H1 (cell line): ENCODE measurements around the gene PGLYRP2. TPM values are rescaled to one million over a fixed set of nuclear protein-coding genes. Genes with fewer than 3 reads are reported as not detected.

Experiments
- CTCF ChIA-PET: fragments of 300-600 bp; sonication (Branson Sonifier 250); formaldehyde crosslinking; loops from one replicate; lab custom pipeline; 2021; ENCODE audit not compliant: partially characterized antibody; lab: Charles Lee
- POLR2A ChIA-PET: fragments of 300-600 bp; sonication (Branson Sonifier 250); formaldehyde crosslinking; loops from one replicate; lab custom pipeline; 2021; ENCODE audit warnings: inconsistent platforms; ENCODE audit not compliant: partially characterized antibody; lab: Charles Lee
- DNase-seq, 2 experiments: peaks; one replicate each; pipeline versions ENCODE4 v3.0.0 to v3.0.0-alpha.2; 2010 to 2022; ENCODE audit warnings: low spot score in 2 of 2, low read depth in 1 of 2, mixed read lengths in 1 of 2
- FAIRE-seq: peaks from 2 replicates; lab custom pipeline; 2011; peaks lifted over from hg19 to GRCh38; lab: Jason Lieb, UNC
- H2AFZ ChIP-seq: 2 replicates; pipeline ENCODE4 v1.8.1; 2012; ENCODE audit warnings: low read length, inconsistent platforms
- H2AK5ac ChIP-seq: 2 replicates; pipeline ENCODE4 v1.6.1; 2013; ENCODE audit warnings: low read depth, low read length
- H2BK120ac ChIP-seq: replicated peaks from 2 replicates; pipeline ENCODE3; 2013; ENCODE audit warnings: low read depth, low read length, inconsistent platforms
- H2BK12ac ChIP-seq: 2 replicates; pipeline ENCODE4 v1.6.1; 2013; ENCODE audit warnings: low read depth, low read length
- H2BK15ac ChIP-seq: 2 replicates; pipeline ENCODE4 v1.6.1; 2013; ENCODE audit warnings: low read length
- H2BK20ac ChIP-seq: 2 replicates; pipeline ENCODE4 v1.6.1; 2013; ENCODE audit warnings: low read length
- H2BK5ac ChIP-seq: 2 replicates; pipeline ENCODE4 v1.6.1; 2013; ENCODE audit warnings: low read depth, low read length
- H3K14ac ChIP-seq: 2 replicates; pipeline ENCODE4 v1.6.1; 2013; ENCODE audit warnings: inconsistent platforms; ENCODE audit not compliant: insufficient read length
- H3K18ac ChIP-seq: 2 replicates; pipeline ENCODE4 v1.6.1; 2013; ENCODE audit warnings: low read length; ENCODE audit errors: extremely low read depth
- H3K23ac ChIP-seq: 2 replicates; pipeline ENCODE4 v1.6.1; 2013; ENCODE audit warnings: inconsistent platforms; ENCODE audit not compliant: insufficient read length
- H3K23me2 ChIP-seq: 2 replicates; pipeline ENCODE4 v1.6.1; 2013; ENCODE audit warnings: low read depth, low read length
- H3K27ac ChIP-seq: 2 replicates; pipeline ENCODE4 v1.6.1; 2011; ENCODE audit warnings: low read depth, low read length, inconsistent platforms
- H3K27me3 ChIP-seq, 4 experiments: replicated peaks in 1 of 4; 1 replicate in 1 of 4; 2 replicates in 3 of 4; pipeline versions ENCODE4 v1.6.1 to v1.8.1; 2011 to 2013; ENCODE audit warnings: low read length in 3 of 4, mild to moderate bottlenecking in 3 of 4, inconsistent platforms in 2 of 4, mixed read lengths in 2 of 4, moderate library complexity in 1 of 4; ENCODE audit not compliant: control insufficient read depth in 3 of 4, insufficient read depth in 3 of 4; ENCODE audit errors: extremely low read depth in 1 of 4
- H3K36me3 ChIP-seq, 4 experiments: 2 replicates each; pipeline versions ENCODE4 v1.6.1 to v1.8.1; 2011 to 2013; ENCODE audit warnings: mild to moderate bottlenecking in 4 of 4, low read length in 3 of 4, moderate library complexity in 2 of 4, control low read depth in 1 of 4, inconsistent platforms in 1 of 4; ENCODE audit not compliant: insufficient read depth in 4 of 4, control insufficient read depth in 2 of 4
- H3K4ac ChIP-seq: replicated peaks from 2 replicates; pipeline ENCODE3; 2013; ENCODE audit warnings: low read length, low read depth, mixed read lengths, inconsistent platforms; ENCODE audit not compliant: insufficient read length
- H3K4me1 ChIP-seq, 4 experiments: replicated peaks in 1 of 4; 1 replicate in 1 of 4; 2 replicates in 3 of 4; pipeline versions ENCODE4 v1.6.1 to v1.8.1; 2011 to 2013; ENCODE audit warnings: low read length in 3 of 4, inconsistent platforms in 2 of 4, mixed read lengths in 1 of 4; ENCODE audit not compliant: insufficient read depth in 4 of 4, control insufficient read depth in 3 of 4
- H3K4me2 ChIP-seq, 2 experiments: 2 replicates each; pipeline versions ENCODE4 v1.6.1 to v1.8.1; 2011 to 2013; ENCODE audit warnings: low read depth in 2 of 2, low read length in 2 of 2, control low read depth in 1 of 2, inconsistent platforms in 1 of 2, mild to moderate bottlenecking in 1 of 2; ENCODE audit not compliant: insufficient read depth in 1 of 2
- H3K4me3 ChIP-seq, 4 experiments: fragments of 200-600, 300-600 bp in 1 of 4; sonication (generic), shearing (Covaris generic), sonication (Bioruptor Twin) in 1 of 4; 2 replicates each; pipeline versions ENCODE4 v1.5.1 to v1.8.1; 2011 to 2016; ENCODE audit warnings: low read length in 4 of 4, low read depth in 3 of 4, control low read depth in 2 of 4, inconsistent platforms in 2 of 4, mild to moderate bottlenecking in 2 of 4, mixed read lengths in 1 of 4, moderate library complexity in 1 of 4; ENCODE audit not compliant: insufficient read depth in 2 of 4; ENCODE audit errors: extremely low read depth in 1 of 4
- H3K56ac ChIP-seq: replicated peaks from 2 replicates; pipeline ENCODE3; 2013; ENCODE audit warnings: low read depth, mild to moderate bottlenecking, mixed read lengths, low read length, inconsistent platforms; ENCODE audit not compliant: insufficient read length
- H3K79me1 ChIP-seq: 2 replicates; pipeline ENCODE4 v1.6.1; 2013; ENCODE audit warnings: low read depth, low read length, control low read depth
- H3K79me2 ChIP-seq, 2 experiments: 2 replicates each; pipeline versions ENCODE4 v1.6.1 to v1.8.1; 2012 to 2013; ENCODE audit warnings: low read length in 2 of 2, mild to moderate bottlenecking in 2 of 2, inconsistent platforms in 1 of 2; ENCODE audit not compliant: insufficient read depth in 2 of 2, control insufficient read depth in 1 of 2
- H3K9ac ChIP-seq, 4 experiments: replicated peaks in 1 of 4; 1 replicate in 1 of 4; 2 replicates in 3 of 4; pipeline versions ENCODE4 v1.6.1 to v1.8.1; 2011 to 2013; ENCODE audit warnings: low read depth in 3 of 4, low read length in 3 of 4, control low read depth in 2 of 4, mild to moderate bottlenecking in 2 of 4, moderate library complexity in 2 of 4, inconsistent platforms in 1 of 4; ENCODE audit errors: extremely low read depth in 1 of 4
- H3K9me3 ChIP-seq, 2 experiments: 2 replicates each; pipeline versions ENCODE4 v1.6.1 to v1.8.1; 2012 to 2013; ENCODE audit warnings: mild to moderate bottlenecking in 2 of 2, moderate library complexity in 2 of 2, control low read depth in 1 of 2, inconsistent platforms in 1 of 2, low read depth in 1 of 2, low read length in 1 of 2, mixed read lengths in 1 of 2; ENCODE audit not compliant: insufficient read depth in 2 of 2
- H4K20me1 ChIP-seq, 2 experiments: replicated peaks in 1 of 2; 2 replicates each; pipeline versions ENCODE3 to v1.8.1; 2011 to 2013; ENCODE audit warnings: inconsistent platforms in 2 of 2, low read length in 2 of 2, mild to moderate bottlenecking in 1 of 2; ENCODE audit not compliant: insufficient read depth in 2 of 2, control insufficient read depth in 1 of 2
- H4K5ac ChIP-seq: 2 replicates; pipeline ENCODE4 v1.6.1; 2013; ENCODE audit warnings: low read length, low read depth, mixed read lengths, inconsistent platforms; ENCODE audit not compliant: insufficient read length
- H4K8ac ChIP-seq: 2 replicates; pipeline ENCODE4 v1.8.0; 2013; ENCODE audit warnings: mild to moderate bottlenecking, moderate library complexity, low read length, inconsistent platforms; ENCODE audit not compliant: insufficient read depth; ENCODE audit errors: extremely low read depth
- H4K91ac ChIP-seq: replicated peaks from 2 replicates; pipeline ENCODE3; 2013; ENCODE audit warnings: low read length, mixed read lengths, inconsistent platforms; ENCODE audit not compliant: insufficient read length
- CBX8 ChIP-seq: fragments of 300-800, 300-1000 bp; sonication (generic); IDR thresholded peaks from 2 replicates; pipeline ENCODE4 v1.7.1; 2016; ENCODE audit warnings: low read depth, low read length, borderline replicate concordance
- CREB1 ChIP-seq: IDR thresholded peaks from 2 replicates; pipeline ENCODE4 v1.6.1; 2012; ENCODE audit warnings: inconsistent platforms
- JUN ChIP-seq: IDR thresholded peaks from 2 replicates; pipeline ENCODE4 v1.6.1; 2011; ENCODE audit warnings: low read depth, mild to moderate bottlenecking, improper control_type of control experiment, low read length
- KDM4A ChIP-seq: IDR thresholded peaks from one replicate; pipeline ENCODE4 v1.7.1; 2012; ENCODE audit warnings: low read depth, mild to moderate bottlenecking, moderate library complexity, low read length, inconsistent platforms; ENCODE audit not compliant: severe bottlenecking
- PHF8 ChIP-seq: fragments of 200-600 bp; sonication (generic); conservative IDR thresholded peaks from 2 replicates; pipeline ENCODE4 v1.7.1; 2012; ENCODE audit warnings: low read depth, mild to moderate bottlenecking, inconsistent platforms, low read length, moderate library complexity
- RAD21 ChIP-seq, 2 experiments: IDR thresholded peaks in 1 of 2; conservative IDR thresholded peaks in 1 of 2; 2 replicates each; pipeline ENCODE4 v1.6.1; 2011; ENCODE audit warnings: low read depth in 2 of 2, low read length in 2 of 2, improper control_type of control experiment in 1 of 2, inconsistent platforms in 1 of 2, mild to moderate bottlenecking in 1 of 2, moderate library complexity in 1 of 2
- SIN3A ChIP-seq, 2 experiments: IDR thresholded peaks in 1 of 2; conservative IDR thresholded peaks in 1 of 2; 2 replicates each; pipeline ENCODE4 v1.6.1; 2011 to 2012; ENCODE audit warnings: low read length in 2 of 2, improper control_type of control experiment in 1 of 2, low read depth in 1 of 2, mild to moderate bottlenecking in 1 of 2
- SRF ChIP-seq: IDR thresholded peaks from 2 replicates; pipeline ENCODE4 v1.6.1; 2011; ENCODE audit warnings: mild to moderate bottlenecking, low read depth, low read length, moderate library complexity
- YY1 ChIP-seq: IDR thresholded peaks from 2 replicates; pipeline ENCODE4 v1.6.1; 2011; ENCODE audit warnings: low read depth, mild to moderate bottlenecking, low read length
- WGBS, 2 experiments: shearing (Covaris generic) in 1 of 2; methylation state at CpG; one replicate each; pipeline versions ENCODE4 v1.1.6 to v1.1.7; 2013 to 2015; ENCODE audit warnings: low lambda C conversion rate in 2 of 2, mixed read lengths in 2 of 2, inconsistent platforms in 1 of 2, low coverage in 1 of 2, missing lambda C conversion rate in 1 of 2; ENCODE audit not compliant: insufficient replicate concordance in 2 of 2, insufficient coverage in 1 of 2, insufficient read length in 1 of 2; ENCODE audit errors: extremely low coverage in 1 of 2, missing lambda C conversion rate in 1 of 2; 5-methylcytosine and 5-hydroxymethylcytosine counted together
- polyA plus RNA-seq, 7 experiments: library from polyadenylated mRNA; depleted of rRNA in 3 of 7; stranded (reverse) in 5 of 7; unstranded in 2 of 7; fragments of >200 nt in 5 of 7; fragments of 200-250 nt in 2 of 7; gene quantifications; 1 replicate in 5 of 7; 2 replicates in 1 of 7; 4 replicates in 1 of 7; pipeline versions ENCODE4 v1.2.1 to v1.2.3, GENCODE V29; 2011 to 2013; ENCODE audit warnings: missing spikeins in 2 of 7, mixed read lengths in 2 of 7
- total RNA-seq: library from RNA; stranded (reverse); fragmentation: NEBNext Ultra II Directional; extraction: Animal tissue kit (Norgen Biotek cat#: 25700); gene quantifications from 2 replicates; pipeline ENCODE4 v1.2.1, GENCODE V29; 2021

Gene PGLYRP2
- total and polyA plus RNA-seq, 2 of the 8 experiments (the other 6 are each of a cell fraction or from before 2014, with no cell fraction given) = not detected

GRCh38 chr19:15449620-15450527 is 29.4 kb downstream of the PGLYRP2 start, which contains the start of gene WIZ:
Gene WIZ, minus strand, starts transcription at chr19:15449956. Its CDS starts 1,649 bp downstream, at chr19:15448307.
- ChIA-PET CTCF (interaction anchor here (1.0 kb wide), 2 partner anchors 11 to 31 kb away, joined by 3 to 7 read pairs; partner anchors contain the start of gene AKAP8L), POLR2A (interaction anchor here (1.8 to 2.6 kb wide), 2 partner anchors 32 to 70 kb away, joined by 6 to 10 read pairs; partner anchors contain the start of genes AKAP8 and AKAP8L)
- H3K79me1 ChIP-seq = no peaks in the 10 kb centered on the region
- peaks cover 0 to 14% (median 5%) of the 10 kb centered on the region in 4 experiments; a peak in 6 of 7 replicates for H3K4me1 ChIP-seq
- peak within 1 kb of the TSS; percentile 73 for H3K56ac ChIP-seq
- H2BK5ac ChIP-seq = peak within 1 kb of the TSS; percentile 75; the same call in 1 of the 2 replicates
- peak within 1 kb of the TSS; percentile 88; the same call in 1 of the 2 replicates for H2AK5ac ChIP-seq
- DNase-seq = peak in 1 of 2 experiments; percentile 85
- H4K20me1 ChIP-seq = peaks cover 0 to 1% of the 10 kb centered on the region in 2 experiments
- 0 out of 7 replicates have a peak within 1 kb of the TSS, but pooled peaks of 1 of the 4 experiments have one; percentile 27 for H3K9ac ChIP-seq
- H3K4ac ChIP-seq = no peak within 1 kb of the TSS
- H4K5ac ChIP-seq = no peak within 1 kb of the TSS
- no peaks in the 10 kb centered on the region for H3K79me2 ChIP-seq
- peak within 1 kb of the TSS; percentile 19 for H3K18ac ChIP-seq
- no peaks in the 10 kb centered on the region for H3K36me3 ChIP-seq
- H2BK15ac ChIP-seq = peak within 1 kb of the TSS; percentile 65; the same call in 1 of the 2 replicates
- H3K27me3 ChIP-seq = peaks cover 3 to 22% (median 17%) of the 10 kb centered on the region in 4 experiments; a peak in 6 of 7 replicates
- H4K8ac ChIP-seq = peak within 1 kb of the TSS; percentile 72; the same call in 1 of the 2 replicates
- peaks cover 22% of the 10 kb centered on the region; the same call in 1 of the 2 replicates for H3K23me2 ChIP-seq
- H2AFZ ChIP-seq = peak within 1 kb of the TSS; percentile 92
- no peak within 1 kb of the TSS for H2BK120ac ChIP-seq
- no peak within 1 kb of the TSS for H3K23ac ChIP-seq
- 0 out of 2 replicates have a peak within 1 kb of the TSS, but pooled peaks have one; percentile 32 for H2BK20ac ChIP-seq
- peak within 1 kb of the TSS; percentile 54 for H4K91ac ChIP-seq
- peak within 1 kb of the TSS; percentile 78 to 88 for H3K4me2 ChIP-seq
- 7% methylated on average over 6 of the region's 77 CpGs; no CpG with 5 or more reads in 1 of the 2 experiments for WGBS, 2 experiments
- FAIRE-seq = no peak
- 0 out of 2 replicates have a peak within 1 kb of the TSS, but pooled peaks have one; percentile 3 for H3K27ac ChIP-seq
- no peaks in the 10 kb centered on the region for H3K9me3 ChIP-seq
- H3K4me3 ChIP-seq = peak within 1 kb of the TSS; percentile 43 to 93 (median 50)
- H2BK12ac ChIP-seq = peak within 1 kb of the TSS; percentile 81; the same call in 1 of the 2 replicates
- H3K14ac ChIP-seq = no peak within 1 kb of the TSS
- TF ChIP-seq JUN = no peak
- TF ChIP-seq SIN3A (conservative IDR thresholded peaks at IDR 0.05 in 1 of 2, IDR thresholded peaks at IDR 0.05 in 1 of 2; ENCODE audit: low read depth in 1 of 2, low read length in 2 of 2) = peak in 1 of 2 experiments; percentile 60; a peak in 1 of 4 replicates
- no peak for TF ChIP-seq CBX8
- TF ChIP-seq PHF8 = peak; percentile 48; the same call in 1 of the 2 replicates
- TF ChIP-seq YY1 = peak; percentile 93
- TF ChIP-seq CREB1 = peak; percentile 90
- no peak for TF ChIP-seq RAD21 (IDR thresholded peaks at IDR 0.05 in 1 of 2, conservative IDR thresholded peaks at IDR 0.05 in 1 of 2; ENCODE audit: low read depth in 2 of 2, low read length in 2 of 2)
- 0 out of 2 replicates have a peak, but pooled peaks have one; percentile 27 for TF ChIP-seq SRF
- peak; percentile 36 for TF ChIP-seq KDM4A
